HUDEP-2 (cell line): ENCODE measurements around the gene ALG10B.
"Not testable (repeated sequence)": the region's sequence is repeated elsewhere in the genome, so short reads cannot be mapped to it uniquely, and the experiment has no call there.

Experiments
- DNase-seq, 76 experiments: peaks; one replicate each; lab custom pipeline; 2025; ENCODE audit not compliant: unreplicated experiment in 76 of 76; lab: John Stamatoyannopoulos, UW

ALG10B gene, protein sequence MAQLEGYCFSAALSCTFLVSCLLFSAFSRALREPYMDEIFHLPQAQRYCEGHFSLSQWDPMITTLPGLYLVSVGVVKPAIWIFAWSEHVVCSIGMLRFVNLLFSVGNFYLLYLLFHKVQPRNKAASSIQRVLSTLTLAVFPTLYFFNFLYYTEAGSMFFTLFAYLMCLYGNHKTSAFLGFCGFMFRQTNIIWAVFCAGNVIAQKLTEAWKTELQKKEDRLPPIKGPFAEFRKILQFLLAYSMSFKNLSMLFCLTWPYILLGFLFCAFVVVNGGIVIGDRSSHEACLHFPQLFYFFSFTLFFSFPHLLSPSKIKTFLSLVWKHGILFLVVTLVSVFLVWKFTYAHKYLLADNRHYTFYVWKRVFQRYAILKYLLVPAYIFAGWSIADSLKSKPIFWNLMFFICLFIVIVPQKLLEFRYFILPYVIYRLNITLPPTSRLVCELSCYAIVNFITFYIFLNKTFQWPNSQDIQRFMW

GRCh38 chr12:38316391-38317129 is at the start of gene ALG10B:
Gene ALG10B, plus strand, starts transcription at chr12:38316774. Its CDS starts 120 bp downstream, at chr12:38316894.
- DNase-seq: peak; percentile 12 to 95 (median 88)

DNA sequence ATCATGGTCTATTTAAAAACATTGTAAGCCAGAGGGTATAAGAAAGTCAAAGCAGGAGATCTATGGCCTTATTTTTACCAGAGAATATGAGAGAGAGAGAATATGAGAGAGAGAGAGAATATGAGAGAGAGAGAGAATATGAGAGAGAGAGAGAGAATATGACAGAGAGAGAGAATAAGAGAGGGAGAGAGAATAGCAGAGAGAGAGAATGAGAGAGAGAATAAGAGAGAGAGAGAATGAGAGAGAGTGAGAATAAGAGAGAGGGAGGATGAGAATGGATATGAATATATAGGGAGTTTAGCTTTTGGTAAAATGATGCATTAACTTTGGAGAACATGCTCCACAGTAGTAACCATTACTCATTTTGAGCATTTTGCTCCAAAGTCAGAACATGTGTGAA is 48.0 kb upstream of the ALG10B start:
- no peak for DNase-seq

DNA sequence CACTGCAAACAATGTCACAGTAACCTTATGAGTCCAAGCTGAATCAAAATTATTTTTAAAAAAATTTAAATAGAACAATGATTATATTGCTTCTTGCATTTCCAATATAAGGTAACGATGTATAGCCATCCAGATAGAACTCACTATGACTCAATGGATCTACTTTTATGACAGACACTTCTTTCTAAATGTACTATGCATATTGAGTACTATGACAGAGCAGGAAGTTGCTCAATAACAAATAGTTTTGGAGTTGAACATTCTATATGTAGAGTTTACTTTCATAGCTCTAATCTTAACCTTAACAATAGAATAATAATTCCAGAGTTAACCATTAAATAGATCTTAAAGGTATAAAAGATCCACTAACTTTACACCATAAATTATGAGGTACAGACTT is 46.7 kb upstream of the ALG10B start:
- DNase-seq: no peak

GRCh38 chr12:38279756-38280155 is 36.8 kb upstream of the ALG10B start:
- DNase-seq: no peak

GRCh38 chr12:38282886-38283285 is 33.7 kb upstream of the ALG10B start:
- no peak for DNase-seq

DNA sequence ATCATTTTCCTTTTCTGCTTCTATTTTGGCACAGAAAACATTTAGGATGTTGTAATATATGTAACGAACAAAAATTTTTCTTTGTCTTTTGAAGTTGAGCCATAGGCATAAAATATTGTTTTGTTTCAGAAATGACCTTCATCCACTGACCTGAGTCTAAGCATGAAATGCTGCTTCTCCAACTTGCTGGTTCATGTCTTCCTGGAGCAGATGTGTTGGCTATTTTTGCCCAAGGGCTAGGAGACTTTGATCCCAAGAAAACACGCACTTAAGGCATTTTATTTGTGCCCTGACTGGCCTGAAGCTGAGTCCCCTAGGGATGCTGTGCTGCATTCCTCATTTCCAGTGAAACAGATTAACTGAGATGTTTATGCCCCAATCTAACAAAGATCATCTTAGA is 27.2 kb upstream of the ALG10B start:
- no peak for DNase-seq

- DNase-seq: no peak
Observed at GRCh38 chr12:38291160-38291559, 25.4 kb upstream of the ALG10B start.

- DNase-seq: not testable (repeated sequence)
Observed at GRCh38 chr12:38302972-38303371, 13.6 kb upstream of the ALG10B start.

DNA sequence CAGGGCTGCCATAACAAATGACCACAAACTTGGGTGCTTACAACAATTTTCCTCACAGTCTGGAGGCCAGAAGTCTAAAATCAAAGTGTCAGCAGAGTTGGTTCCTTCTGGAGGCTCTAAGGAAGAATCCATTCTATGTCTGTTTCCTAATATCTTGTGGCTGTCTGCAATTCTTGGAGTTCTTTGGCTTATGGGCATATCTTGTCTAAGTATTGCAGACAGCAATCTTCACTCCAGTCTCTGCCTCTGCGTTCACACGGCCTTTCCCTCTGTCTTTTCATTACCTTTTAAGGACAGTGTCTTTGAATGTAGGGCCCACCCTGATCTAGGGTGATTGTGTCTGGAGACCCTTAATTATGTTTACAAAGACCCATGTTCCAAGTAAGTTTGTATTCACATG is 5.4 kb downstream of the ALG10B start:
- not testable (repeated sequence) for DNase-seq

DNA sequence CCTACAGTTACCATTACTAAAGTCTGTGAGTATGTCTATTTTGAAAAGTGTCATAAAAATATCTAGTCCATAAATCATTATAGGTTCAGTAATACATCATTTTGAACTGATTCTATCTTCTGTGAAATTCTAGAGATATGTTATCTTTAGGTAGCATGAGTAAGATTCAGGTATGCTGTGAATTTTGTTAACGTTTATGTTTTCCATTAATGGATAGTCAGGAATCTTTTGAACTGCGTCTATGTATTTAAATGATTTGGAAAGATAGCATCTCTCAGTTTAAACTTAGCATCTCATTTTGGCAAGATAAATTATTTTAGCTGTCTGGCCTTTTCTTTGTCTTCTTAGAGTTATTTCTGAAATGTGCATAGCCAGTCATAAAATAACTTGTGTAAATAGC is 8.3 kb downstream of the ALG10B start:
- no peak for DNase-seq

DNA sequence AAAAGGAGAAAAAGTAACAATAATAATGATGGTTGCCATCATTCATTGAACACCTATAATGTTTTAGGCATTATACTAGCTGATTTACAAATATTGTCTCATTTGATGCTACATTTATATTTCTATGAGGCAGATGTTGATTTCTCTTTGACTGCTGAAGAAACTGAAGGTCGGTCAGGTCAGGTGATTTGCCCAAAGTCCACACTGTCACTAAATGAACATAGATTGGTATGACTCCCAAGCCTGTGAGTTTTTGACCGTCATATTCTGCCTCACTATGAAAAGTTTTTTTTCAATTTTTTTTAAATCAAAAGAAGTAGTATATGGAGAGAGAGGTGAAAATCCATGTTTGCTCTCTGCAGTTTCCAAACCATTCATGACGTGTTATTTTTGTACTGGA is 10.8 kb downstream of the ALG10B start:
- no peak for DNase-seq

DNA sequence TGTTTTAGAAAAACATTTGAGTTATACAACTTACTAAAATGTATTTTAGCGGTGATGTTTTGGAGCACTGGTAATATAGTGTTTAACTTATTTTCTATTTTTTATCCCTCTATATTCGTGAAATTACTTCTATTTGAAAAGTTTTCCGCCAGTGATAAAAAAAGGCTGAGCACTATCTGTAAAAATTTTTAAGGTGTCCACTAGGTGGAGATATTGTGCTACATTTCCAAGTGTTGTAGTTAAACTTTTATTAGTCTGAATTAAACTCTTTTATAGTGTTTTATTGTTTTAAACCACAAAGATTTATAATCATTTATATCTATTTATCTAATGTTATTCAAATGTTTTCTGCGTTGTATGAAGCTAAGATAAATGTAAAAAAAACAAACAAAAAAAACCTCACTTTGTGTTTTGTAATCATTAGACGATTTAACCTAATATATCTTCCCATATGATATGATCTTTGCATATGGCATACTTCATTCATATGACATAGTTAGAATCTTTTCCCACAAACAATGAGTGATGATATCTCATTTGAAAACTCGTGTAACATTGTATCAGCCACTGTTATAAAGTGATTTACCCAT is 11.8 kb downstream of the ALG10B start:
- DNase-seq: peak in 19 of 76 experiments; percentile 1 to 31 (median 10)

- DNase-seq: not testable (repeated sequence)
Observed at GRCh38 chr12:38330414-38330813, 13.8 kb downstream of the ALG10B start.

GRCh38 chr12:38332814-38333213 is 16.2 kb downstream of the ALG10B start:
- no peak for DNase-seq

DNA sequence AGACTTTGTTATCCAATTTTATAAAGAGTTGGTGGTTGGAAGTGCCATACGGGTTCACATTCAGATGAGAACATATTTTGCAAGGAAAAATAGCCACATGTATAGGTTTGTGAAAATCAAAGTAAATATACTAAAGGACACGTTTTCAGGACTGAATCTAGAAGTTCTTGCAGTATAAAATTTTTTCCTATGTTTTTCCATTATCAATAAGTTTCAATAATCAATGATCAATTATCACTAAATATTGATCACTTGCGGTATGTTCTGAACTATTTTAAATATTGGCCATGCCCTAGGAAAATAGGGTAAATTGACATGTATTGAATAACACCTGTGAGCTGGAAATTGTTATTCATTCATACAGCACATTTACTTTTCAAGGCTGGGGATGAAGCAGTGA is 25.9 kb downstream of the ALG10B start:
- DNase-seq: no peak

DNA sequence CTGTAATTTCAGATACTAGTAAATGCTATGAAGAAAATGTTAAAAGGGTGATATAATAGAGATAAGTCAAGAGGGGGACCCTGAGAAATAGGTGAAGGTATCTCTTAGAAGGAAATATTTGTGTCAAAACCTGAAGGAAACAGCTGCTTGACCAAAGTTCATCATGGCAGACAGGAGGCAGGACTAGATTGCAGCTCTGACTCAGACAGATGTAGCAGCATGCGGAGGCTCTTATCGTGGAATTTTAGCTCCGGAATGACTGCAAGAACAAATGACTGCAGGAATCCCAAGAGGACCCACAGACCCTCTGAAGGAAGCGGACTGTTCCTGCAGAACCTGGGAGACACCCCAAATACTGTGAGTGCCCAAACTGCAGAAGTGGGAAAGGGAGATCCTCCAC is 26.7 kb downstream of the ALG10B start:
- not testable (repeated sequence) for DNase-seq

DNA sequence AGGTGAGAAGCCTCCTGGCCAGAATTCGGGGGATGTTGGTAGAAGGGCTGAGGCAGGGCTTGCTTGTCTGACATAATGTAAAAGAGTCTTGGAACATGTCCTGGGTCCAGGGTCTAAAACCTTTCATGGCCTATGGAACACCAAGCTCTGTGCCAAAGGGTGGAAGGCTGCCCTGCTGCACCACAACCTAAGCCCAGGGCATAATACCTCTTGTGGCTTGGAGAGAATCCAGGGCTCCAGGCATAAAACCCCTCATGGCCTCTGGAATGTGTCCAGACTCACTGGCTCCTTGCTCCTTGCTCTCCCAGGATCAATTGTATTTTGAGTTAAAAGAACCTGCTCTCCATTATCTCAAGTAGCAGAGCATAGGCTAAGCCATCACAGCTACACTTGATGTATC is 27.3 kb downstream of the ALG10B start:
- not testable (repeated sequence) for DNase-seq

DNA sequence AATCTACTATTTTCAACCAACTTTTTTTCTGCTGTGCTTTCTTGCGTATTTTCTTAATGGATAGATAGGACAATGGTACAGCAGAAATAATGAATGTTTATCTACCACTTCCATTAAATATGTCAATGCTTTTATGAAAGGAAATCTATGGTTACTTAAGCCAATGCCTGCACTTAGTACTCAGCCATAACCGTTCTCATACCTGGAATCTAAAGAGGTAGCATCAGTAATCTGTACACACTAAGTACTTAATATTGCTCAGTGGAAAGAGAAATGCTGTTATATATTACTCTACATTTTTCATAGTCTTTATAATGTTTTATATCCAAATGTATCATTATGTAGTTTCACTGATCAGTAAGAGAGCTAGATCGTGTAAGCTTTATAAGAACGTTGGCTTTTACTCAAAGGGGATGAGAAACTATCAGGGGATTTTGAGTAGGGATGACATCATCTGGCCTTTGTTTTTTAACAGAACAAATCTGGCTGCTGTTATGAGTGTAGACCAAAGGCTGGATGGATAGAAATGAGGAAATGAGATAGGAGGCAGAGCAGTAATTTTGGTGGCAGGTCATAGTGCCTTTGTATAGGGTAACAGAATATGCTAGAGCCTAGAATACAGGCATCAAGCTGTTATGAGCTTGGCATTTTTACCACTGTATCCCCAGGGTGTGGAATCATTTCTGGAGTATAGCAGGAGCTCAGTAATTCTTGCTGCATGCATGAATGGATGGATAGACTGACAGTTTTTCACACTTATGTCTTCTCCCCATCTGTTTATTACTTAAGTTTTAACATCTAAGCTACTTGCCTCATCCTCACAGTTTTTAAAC is 34.0 kb downstream of the ALG10B start:
- DNase-seq: no peak

- not testable (repeated sequence) for DNase-seq
Observed at GRCh38 chr12:38351175-38351508, 34.6 kb downstream of the ALG10B start.

DNA sequence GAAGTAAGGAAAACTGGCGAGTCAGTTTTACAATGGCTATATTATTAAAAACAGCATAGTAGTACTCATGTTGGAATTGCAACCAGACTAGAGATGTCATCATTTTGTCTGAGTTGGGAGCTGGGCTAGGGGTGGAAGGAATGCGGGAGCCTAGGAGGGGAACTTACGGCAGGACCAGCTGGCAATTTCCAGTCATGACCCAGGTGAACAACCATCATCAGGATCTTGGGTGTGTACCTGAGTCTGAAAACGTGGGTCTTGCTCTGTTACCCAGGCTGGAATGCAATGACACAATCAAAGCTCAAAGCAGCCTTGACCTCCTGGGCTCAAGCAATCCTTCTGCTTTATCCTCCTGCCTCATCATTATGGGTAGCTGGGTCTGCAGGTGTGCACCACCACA is 50.9 kb downstream of the ALG10B start:
- no peak for DNase-seq

DNA sequence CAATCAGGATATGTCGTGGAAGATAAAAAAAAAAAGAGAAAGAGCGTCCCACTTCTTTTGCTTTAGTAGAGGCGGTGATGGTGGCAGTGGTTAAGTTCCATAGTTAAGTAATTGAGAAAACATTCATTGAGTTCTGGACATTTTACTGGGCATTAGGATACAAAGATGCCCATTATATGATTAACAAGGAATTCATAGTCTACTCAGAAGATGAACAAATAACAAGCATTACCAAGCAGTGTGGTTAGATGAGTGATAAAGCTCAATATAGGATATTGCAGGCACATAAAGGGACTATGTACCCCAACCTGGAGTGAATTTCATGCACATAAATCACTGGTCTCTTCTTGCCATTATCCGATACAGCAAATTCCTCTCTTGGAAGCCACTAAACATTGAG is 53.7 kb downstream of the ALG10B start:
- DNase-seq: no peak
